Panc1 (cell line): ENCODE measurements around the gene SNAP25. TPM values are rescaled to one million over a fixed set of nuclear protein-coding genes. Genes with fewer than 3 reads are reported as not detected.

Source experiments
- ATAC-seq: fragments of 200-7000 bp; cut with Tn5 transposase; 2 replicates; pipeline ENCODE4 v1.9.1; 2020; ENCODE audit warnings: mild to moderate bottlenecking, moderate library complexity
- BruUV-seq: library from RNA; stranded (reverse); fragments of 400-500 nt; replicated peaks from 2 replicates; lab custom pipeline; 2021; lab: Mats Ljungman, UMichigan
- CTCF ChIA-PET: fragments of 300-600 bp; sonication (Branson Sonifier 250); formaldehyde crosslinking; loops from one replicate; lab custom pipeline; 2022; ENCODE audit warnings: antibody characterized with exemption; lab: Charles Lee
- POLR2A ChIA-PET: fragments of 300-600 bp; sonication (Branson Sonifier 250); formaldehyde crosslinking; loops from one replicate; lab custom pipeline; 2022; ENCODE audit warnings: antibody characterized with exemption; lab: Charles Lee
- DNase-seq: peaks from one replicate; pipeline ENCODE4 v3.0.0-alpha.2; 2010; ENCODE audit warnings: low read depth, low spot score
- H3K27ac ChIP-seq: 2 replicates; pipeline ENCODE4 v1.5.1; 2011; ENCODE audit warnings: mild to moderate bottlenecking, low read length, inconsistent platforms
- H3K27me3 ChIP-seq: fragments of 200-500 bp; sonication (Bioruptor generic); 2 replicates; pipeline ENCODE4 v1.6.0; 2014; ENCODE audit warnings: low read length, inconsistent platforms; ENCODE audit not compliant: control insufficient read depth, insufficient read depth
- H3K36me3 ChIP-seq: fragments of 200-500 bp; sonication (Bioruptor generic); 2 replicates; pipeline ENCODE4 v1.5.1; 2014; ENCODE audit warnings: inconsistent platforms, mild to moderate bottlenecking, low read length, moderate library complexity; ENCODE audit not compliant: control insufficient read depth, insufficient read depth
- H3K4me1 ChIP-seq: 2 replicates; pipeline ENCODE4 v1.5.1; 2011; ENCODE audit warnings: inconsistent platforms, mild to moderate bottlenecking, low read length, moderate library complexity; ENCODE audit not compliant: control insufficient read depth, insufficient read depth
- H3K4me3 ChIP-seq, 2 experiments: 2 replicates each; pipeline ENCODE4 v1.5.1; 2011 to 2012; ENCODE audit warnings: low read depth in 2 of 2, low read length in 2 of 2, mild to moderate bottlenecking in 2 of 2, inconsistent platforms in 1 of 2, moderate library complexity in 1 of 2
- H3K9me3 ChIP-seq: fragments of 200-500 bp; sonication (Bioruptor generic); 2 replicates; pipeline ENCODE4 v1.5.1; 2014; ENCODE audit warnings: low read depth, mild to moderate bottlenecking, inconsistent platforms, low read length, moderate library complexity; ENCODE audit not compliant: control insufficient read depth, insufficient read depth
- POLR2AphosphoS5 ChIP-seq: IDR thresholded peaks from 2 replicates; pipeline ENCODE4 v1.6.1; 2012; ENCODE audit warnings: mild to moderate bottlenecking, low read depth, low read length, moderate library complexity
- SIN3A ChIP-seq: IDR thresholded peaks from 2 replicates; pipeline ENCODE4 v1.6.1; 2012; ENCODE audit warnings: low read depth, mild to moderate bottlenecking, low read length, moderate library complexity, borderline replicate concordance; ENCODE audit not compliant: insufficient read depth
- TCF7L2 ChIP-seq: IDR thresholded peaks from 2 replicates; pipeline ENCODE4 v1.6.1; 2011; ENCODE audit warnings: mild to moderate bottlenecking, low read depth, low read length, inconsistent platforms
- in situ Hi-C: cut with HindIII; loops from 2 replicates; pipeline ENCODE4 v1.10.0; 2016; ENCODE audit warnings: low sequenced_read_pairs, low pct_unique_long_range_greater_than_20kb
- intact Hi-C: fragments of 100-400 bp; cut with micrococcal nuclease; formaldehyde crosslinking; loops from one replicate; pipeline ENCODE4 v1.10.0; 2022; ENCODE audit not compliant: unreplicated experiment
- total RNA-seq: library from RNA; stranded (reverse); gene quantifications from one replicate; pipeline ENCODE4 v1.2.1, GENCODE V29; 2021; ENCODE audit not compliant: unreplicated experiment
- TF ChIP-seq, protein P1 (sequence below): fragments of 450-650 bp; IDR thresholded peaks from 2 replicates; pipeline ENCODE4 v1.5.1; 2017; ENCODE audit warnings: mild to moderate bottlenecking

SNAP25 gene
- total RNA-seq, 1 experiment from 2014 or later, result 0.69 TPM

DNA sequence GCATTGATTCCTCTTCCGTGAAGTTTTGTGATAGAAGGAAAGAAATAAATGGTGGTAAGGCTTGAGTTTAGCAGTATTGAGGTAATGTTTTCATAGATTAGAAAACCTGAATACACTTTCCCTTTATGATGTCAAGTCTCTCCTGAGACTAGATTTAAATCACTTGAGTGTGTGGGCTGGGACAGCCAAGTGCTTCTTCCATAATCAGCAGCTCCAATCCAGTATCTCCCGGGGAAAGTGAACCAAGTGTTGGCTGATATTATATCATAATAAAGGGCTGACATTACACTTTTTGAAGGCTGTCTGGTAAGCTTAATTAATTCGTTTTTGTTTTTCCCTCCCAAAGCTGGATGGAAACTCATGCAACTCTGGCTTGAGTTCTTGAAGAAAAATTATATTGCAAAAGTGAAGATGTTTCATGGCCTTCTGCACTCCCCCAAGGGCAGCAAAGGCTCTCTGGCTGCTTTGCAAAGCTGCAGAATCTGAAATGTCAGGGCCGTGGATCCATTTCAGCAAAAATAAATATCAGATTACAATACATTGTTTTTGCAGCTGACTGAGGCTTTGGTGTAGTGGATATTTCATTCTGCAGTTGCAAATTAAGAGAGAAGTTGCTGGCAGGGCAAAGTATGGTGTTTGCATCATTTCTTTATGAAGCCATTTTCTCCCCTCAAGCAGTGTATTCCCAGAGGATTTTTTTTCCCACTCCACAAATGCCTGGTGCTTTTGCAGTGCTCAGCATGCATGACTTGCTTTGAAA lies 114.2 kb downstream of the SNAP25 start:
- ChIA-PET CTCF (no interaction called here), POLR2A (no interaction called here)
- H3K36me3 ChIP-seq, result no peaks in the 10 kb centered on the region
- H3K9me3 ChIP-seq, result no peaks in the 10 kb centered on the region
- ATAC-seq (no peak), DNase-seq (no peak)
- BruUV-seq, result no TSS peak
- H3K27ac ChIP-seq, result no peak overlapping the region
- TF ChIP-seq TCF7L2 (no peak), SIN3A (no peak)
- in situ Hi-C loops (no loop called here), intact Hi-C loops (no loop called here)
- H3K4me1 ChIP-seq, result no peaks in the 10 kb centered on the region
- 0 out of 2 replicates have a peak, but pooled peaks cover 2% of the 10 kb centered on the region for H3K27me3 ChIP-seq
- H3K4me3 ChIP-seq, result no peak overlapping the region

DNA sequence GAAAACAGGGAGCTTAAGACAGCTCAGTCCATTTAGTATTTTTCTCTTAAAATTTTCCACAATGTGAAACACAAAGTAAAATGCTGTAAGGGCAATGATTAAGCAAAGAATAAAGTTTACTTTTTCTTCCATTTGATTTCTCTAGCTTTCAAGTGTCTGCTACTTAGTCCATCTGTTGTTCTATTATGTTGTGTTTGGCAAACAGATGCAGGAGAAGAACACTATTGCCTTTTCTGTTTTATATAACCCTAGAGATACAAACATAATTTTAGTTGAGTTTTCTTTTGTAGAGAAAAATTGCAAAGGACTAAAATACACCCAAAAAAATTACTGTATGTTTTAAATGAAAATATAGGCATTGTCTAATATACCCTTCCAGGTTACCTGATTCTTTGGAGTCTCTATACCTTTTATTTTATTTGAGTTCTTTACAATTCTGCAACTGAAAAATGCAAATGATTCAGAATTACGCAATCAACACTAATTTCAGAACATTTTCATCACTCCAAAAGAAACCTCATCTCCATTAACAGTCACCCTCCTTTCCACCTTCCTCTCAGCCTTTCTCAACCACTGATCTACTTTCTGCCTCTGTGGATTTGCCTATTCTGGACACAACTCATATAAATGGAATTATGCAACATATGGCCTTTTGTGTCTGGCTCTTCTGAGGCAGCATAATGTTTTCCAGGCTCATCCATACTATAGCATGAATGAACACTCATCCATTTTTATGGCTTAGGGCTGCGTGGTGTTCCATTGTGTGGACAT lies 118.5 kb downstream of the SNAP25 start:
- ChIA-PET CTCF (no interaction called here), POLR2A (no interaction called here)
- no TSS peak for BruUV-seq
- no peak overlapping the region for H3K27ac ChIP-seq
- no peak for ATAC-seq
- DNase-seq, result no peak
- no peaks in the 10 kb centered on the region for H3K36me3 ChIP-seq
- H3K4me3 ChIP-seq, result no peak overlapping the region
- no peaks in the 10 kb centered on the region for H3K9me3 ChIP-seq
- H3K4me1 ChIP-seq, result no peaks in the 10 kb centered on the region
- intact Hi-C loops (no loop called here), in situ Hi-C loops (no loop called here)
- TF ChIP-seq SIN3A (no peak), TCF7L2 (no peak)
- H3K27me3 ChIP-seq, result 0 out of 2 replicates have a peak, but pooled peaks cover 2% of the 10 kb centered on the region

DNA sequence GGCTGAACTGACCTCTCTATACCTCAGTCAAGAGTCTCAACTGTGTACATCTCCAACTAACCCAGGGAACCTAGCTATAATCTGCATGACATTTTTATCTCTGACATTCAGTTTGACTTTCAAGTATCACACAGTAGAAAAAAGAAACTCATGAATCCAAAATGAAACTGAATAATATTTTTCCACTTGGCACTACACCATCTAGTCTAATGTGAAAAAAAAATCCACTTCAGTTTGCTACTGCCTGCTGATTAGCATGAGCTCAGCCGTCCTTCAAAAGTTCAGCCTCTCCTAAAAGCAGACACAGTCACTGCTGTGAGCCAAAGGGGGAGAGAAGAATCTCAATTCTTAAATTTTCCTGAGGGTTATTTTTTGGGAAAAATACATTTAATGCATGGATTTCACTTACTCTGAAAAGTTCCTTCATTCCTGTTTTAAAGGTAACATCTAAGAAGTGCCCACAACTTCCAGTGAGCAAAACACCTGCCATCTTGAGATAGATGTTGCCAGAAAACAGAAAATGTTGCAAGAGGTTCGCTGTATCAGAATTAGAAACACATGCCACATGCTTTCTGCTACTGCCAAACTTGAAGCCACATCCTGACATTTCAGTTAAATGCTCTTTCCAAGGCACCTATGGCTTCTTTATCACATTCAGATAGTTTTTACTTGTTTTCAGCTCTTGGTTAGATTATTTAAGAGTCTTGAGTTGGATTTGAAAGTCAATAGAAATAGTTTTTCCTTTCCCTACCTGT lies 120.0 kb downstream of the SNAP25 start:
- intact Hi-C loops, result no loop called here
- ATAC-seq, result no peak
- 0 out of 2 replicates have a peak, but pooled peaks cover 2% of the 10 kb centered on the region for H3K27me3 ChIP-seq
- no peak overlapping the region for H3K4me3 ChIP-seq
- BruUV-seq, result no TSS peak
- H3K36me3 ChIP-seq, result no peaks in the 10 kb centered on the region
- H3K27ac ChIP-seq, result no peak overlapping the region
- CTCF ChIA-PET, result no interaction called here
- in situ Hi-C loops, result no loop called here
- no peaks in the 10 kb centered on the region for H3K9me3 ChIP-seq
- POLR2A ChIA-PET, result no interaction called here
- H3K4me1 ChIP-seq, result no peaks in the 10 kb centered on the region
- DNase-seq, result no peak
- no peak for TF ChIP-seq TCF7L2
- TF ChIP-seq, protein P1, sequence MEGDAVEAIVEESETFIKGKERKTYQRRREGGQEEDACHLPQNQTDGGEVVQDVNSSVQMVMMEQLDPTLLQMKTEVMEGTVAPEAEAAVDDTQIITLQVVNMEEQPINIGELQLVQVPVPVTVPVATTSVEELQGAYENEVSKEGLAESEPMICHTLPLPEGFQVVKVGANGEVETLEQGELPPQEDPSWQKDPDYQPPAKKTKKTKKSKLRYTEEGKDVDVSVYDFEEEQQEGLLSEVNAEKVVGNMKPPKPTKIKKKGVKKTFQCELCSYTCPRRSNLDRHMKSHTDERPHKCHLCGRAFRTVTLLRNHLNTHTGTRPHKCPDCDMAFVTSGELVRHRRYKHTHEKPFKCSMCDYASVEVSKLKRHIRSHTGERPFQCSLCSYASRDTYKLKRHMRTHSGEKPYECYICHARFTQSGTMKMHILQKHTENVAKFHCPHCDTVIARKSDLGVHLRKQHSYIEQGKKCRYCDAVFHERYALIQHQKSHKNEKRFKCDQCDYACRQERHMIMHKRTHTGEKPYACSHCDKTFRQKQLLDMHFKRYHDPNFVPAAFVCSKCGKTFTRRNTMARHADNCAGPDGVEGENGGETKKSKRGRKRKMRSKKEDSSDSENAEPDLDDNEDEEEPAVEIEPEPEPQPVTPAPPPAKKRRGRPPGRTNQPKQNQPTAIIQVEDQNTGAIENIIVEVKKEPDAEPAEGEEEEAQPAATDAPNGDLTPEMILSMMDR, result no peak
- no peak for TF ChIP-seq SIN3A
- no peak for TF ChIP-seq POLR2AphosphoS5
